Neutrophil (primary cell): ENCODE results near the gene HCST.

ENCODE experiments used
- H3K27ac ChIP-seq: fragments of 200-600 bp; sonication (generic); 2 replicates; pipeline ENCODE4 v1.5.1; 2016; ENCODE audit warnings: mild to moderate bottlenecking, moderate library complexity
- H3K27me3 ChIP-seq: fragments of 200-600 bp; sonication (generic); 2 replicates; pipeline ENCODE4 v1.6.0; 2016; ENCODE audit warnings: mild to moderate bottlenecking
- H3K36me3 ChIP-seq: fragments of 200-600 bp; sonication (generic); 2 replicates; pipeline ENCODE4 v1.5.1; 2017
- H3K4me1 ChIP-seq, 2 experiments: fragments of 200-600 bp in 1 of 2; sonication (generic) in 1 of 2; 1 replicate in 1 of 2; 2 replicates in 1 of 2; pipeline versions ENCODE4 v1.5.1 to v1.6.1; 2013 to 2016; ENCODE audit warnings: low read depth in 1 of 2, low read length in 1 of 2, mild to moderate bottlenecking in 1 of 2, moderate library complexity in 1 of 2; ENCODE audit not compliant: control insufficient read depth in 1 of 2, insufficient read depth in 1 of 2
- H3K4me3 ChIP-seq, 2 experiments: fragments of 200-600 bp in 1 of 2; sonication (generic) in 1 of 2; 1 replicate in 1 of 2; 2 replicates in 1 of 2; pipeline ENCODE4 v1.5.1; 2013 to 2016; ENCODE audit warnings: low read depth in 1 of 2, low read length in 1 of 2, mild to moderate bottlenecking in 1 of 2, moderate library complexity in 1 of 2
- H3K9me3 ChIP-seq: fragments of 200-600 bp; sonication (generic); 2 replicates; pipeline ENCODE4 v1.5.1; 2016
- CTCF ChIP-seq: fragments of 200-600 bp; sonication (generic); IDR thresholded peaks from 2 replicates; pipeline ENCODE4 v1.5.1; 2016; ENCODE audit warnings: antibody characterized with exemption

The HCST gene, protein sequence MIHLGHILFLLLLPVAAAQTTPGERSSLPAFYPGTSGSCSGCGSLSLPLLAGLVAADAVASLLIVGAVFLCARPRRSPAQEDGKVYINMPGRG

DNA sequence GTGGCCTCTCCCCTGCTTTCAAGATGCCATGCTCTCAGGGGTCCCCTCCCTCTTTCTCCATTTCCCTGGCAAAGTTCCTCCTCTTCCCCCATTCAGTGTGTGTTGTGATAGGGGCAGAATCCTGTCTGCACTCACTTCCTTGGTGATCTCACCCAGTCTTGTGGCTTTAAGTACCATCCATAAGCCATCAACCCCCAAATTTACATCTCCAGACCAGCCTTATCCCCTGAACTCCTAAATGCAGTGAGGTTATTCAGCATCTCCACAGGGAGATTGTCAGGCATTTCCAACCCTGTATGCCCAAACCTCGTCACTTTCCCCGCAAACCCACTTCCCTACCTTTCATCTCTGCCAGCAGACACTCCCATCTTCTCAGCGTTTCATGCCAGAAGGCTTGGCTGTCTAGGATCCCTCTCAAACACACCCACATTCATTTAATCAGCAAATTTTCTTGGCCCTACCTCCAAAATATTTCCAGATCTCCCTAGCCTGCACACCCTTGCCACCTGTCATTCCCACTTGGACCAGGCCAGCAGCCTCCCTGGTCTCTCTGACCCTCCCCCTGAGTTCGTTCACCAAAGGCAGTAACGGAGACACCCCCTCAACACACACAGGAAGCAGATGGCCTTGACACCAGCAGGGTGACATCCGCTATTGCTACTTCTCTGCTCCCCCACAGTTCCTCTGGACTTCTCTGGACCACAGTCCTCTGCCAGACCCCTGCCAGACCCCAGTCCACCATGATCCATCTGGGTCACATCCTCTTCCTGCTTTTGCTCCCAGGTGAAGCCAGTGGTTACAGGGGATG lies at the start of gene HCST:
Gene HCST (plus strand): TSS at position 676 of the 808 bp plus-strand sequence. CDS start 65 bp downstream, at position 741.
- peak within 1 kb of the TSS; percentile 100 for H3K27ac ChIP-seq
- no peak for TF ChIP-seq CTCF
- H3K36me3 ChIP-seq, result peaks cover 41% of the 10 kb centered on the region
- H3K4me3 ChIP-seq, result peak within 1 kb of the TSS; percentile 87 to 93
- peaks cover 77 to 80% of the 10 kb centered on the region in 2 experiments for H3K4me1 ChIP-seq
- H3K9me3 ChIP-seq, result no peaks in the 10 kb centered on the region
- H3K27me3 ChIP-seq, result no peaks in the 10 kb centered on the region

- no peak for TF ChIP-seq CTCF
- Histone ChIP-seq H3K27me3 (peaks cover 100% of the 10 kb centered on the region), H3K4me1 (peaks cover 3 to 4% of the 10 kb centered on the region in 2 experiments), H3K27ac (no peak overlapping the region), H3K9me3 (no peaks in the 10 kb centered on the region), H3K36me3 (no peaks in the 10 kb centered on the region), H3K4me3 (no peak overlapping the region)
These were observed 49.1 kb upstream of the HCST start for GRCh38 chr19:35853038-35853756.

DNA sequence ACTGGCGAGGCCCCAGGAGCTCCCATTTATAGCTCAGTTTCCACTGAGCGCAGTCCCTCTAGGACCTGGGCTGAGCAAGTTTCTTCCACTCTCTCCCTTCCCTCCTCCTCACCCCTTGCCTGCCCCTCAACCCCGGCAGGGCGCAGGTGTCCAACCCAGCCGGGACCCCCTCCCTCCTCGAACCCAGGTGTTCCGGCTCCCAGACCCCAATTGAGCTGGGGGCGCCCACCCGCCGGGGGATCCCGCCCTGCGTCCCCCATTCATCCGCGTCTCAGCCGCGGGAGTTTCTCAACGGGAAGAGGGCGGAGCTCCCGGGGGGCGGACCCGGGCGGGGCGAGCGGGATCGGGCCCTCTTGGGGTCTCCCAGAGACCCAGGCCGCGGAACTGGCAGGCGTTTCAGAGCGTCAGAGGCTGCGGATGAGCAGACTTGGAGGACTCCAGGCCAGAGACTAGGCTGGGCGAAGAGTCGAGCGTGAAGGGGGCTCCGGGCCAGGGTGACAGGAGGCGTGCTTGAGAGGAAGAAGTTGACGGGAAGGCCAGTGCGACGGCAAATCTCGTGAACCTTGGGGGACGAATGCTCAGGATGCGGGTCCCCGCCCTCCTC lies 45.7 kb upstream of the HCST start, which contains the start of gene KIRREL2:
Gene KIRREL2 (plus strand): TSS at position 366 of the 604 bp plus-strand sequence. CDS start 209 bp downstream, at position 575.
- peaks cover 100% of the 10 kb centered on the region for H3K27me3 ChIP-seq
- TF ChIP-seq CTCF, result no peak
- H3K4me3 ChIP-seq, result peak within 1 kb of the TSS; percentile 61 to 67
- H3K36me3 ChIP-seq, result no peaks in the 10 kb centered on the region
- no peak within 1 kb of the TSS for H3K27ac ChIP-seq
- H3K9me3 ChIP-seq, result no peaks in the 10 kb centered on the region
- H3K4me1 ChIP-seq, result peaks cover 3 to 4% of the 10 kb centered on the region in 2 experiments

DNA sequence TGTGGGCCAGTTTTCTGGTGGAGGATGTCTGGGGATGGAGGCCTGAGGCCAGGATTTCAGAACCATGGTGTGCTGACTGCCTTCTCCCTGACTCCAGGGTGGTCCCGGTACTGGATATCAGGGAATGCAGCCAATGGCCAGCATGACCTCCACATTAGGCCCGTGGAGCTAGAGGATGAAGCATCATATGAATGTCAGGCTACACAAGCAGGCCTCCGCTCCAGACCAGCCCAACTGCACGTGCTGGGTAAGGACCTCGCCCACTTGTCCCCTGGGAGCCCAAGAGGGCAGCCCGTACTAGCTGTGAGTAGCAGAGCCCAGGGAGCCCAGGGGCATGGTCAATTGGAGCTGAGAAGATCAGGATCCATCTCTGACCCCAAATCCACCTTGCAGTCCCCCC lies 44.0 kb upstream of the HCST start:
- TF ChIP-seq CTCF, result no peak

GRCh38 chr19:35859414-35859813 lies 42.9 kb upstream of the HCST start:
- Histone ChIP-seq H3K27me3 (peaks cover 100% of the 10 kb centered on the region), H3K27ac (no peak overlapping the region), H3K36me3 (no peaks in the 10 kb centered on the region), H3K9me3 (no peaks in the 10 kb centered on the region), H3K4me1 (peaks cover 3 to 4% of the 10 kb centered on the region in 2 experiments), H3K4me3 (no peak overlapping the region)
- no peak for TF ChIP-seq CTCF

More for the DNA sequence above, 44.0 kb upstream of the HCST start:
- peaks cover 3 to 4% of the 10 kb centered on the region in 2 experiments for H3K4me1 ChIP-seq
- no peak overlapping the region for H3K27ac ChIP-seq
- H3K36me3 ChIP-seq, result no peaks in the 10 kb centered on the region
- H3K9me3 ChIP-seq, result no peaks in the 10 kb centered on the region
- H3K4me3 ChIP-seq, result no peak overlapping the region
- H3K27me3 ChIP-seq, result peaks cover 100% of the 10 kb centered on the region
